ENCODE measurements around the gene SLFN14.

- TF ChIP-seq POLR2A (IDR thresholded peaks at IDR 0.05) (no peak), POLR2AphosphoS5 (IDR thresholded peaks at IDR 0.05) (no peak)
- TF ChIP-seq, protein P1, sequence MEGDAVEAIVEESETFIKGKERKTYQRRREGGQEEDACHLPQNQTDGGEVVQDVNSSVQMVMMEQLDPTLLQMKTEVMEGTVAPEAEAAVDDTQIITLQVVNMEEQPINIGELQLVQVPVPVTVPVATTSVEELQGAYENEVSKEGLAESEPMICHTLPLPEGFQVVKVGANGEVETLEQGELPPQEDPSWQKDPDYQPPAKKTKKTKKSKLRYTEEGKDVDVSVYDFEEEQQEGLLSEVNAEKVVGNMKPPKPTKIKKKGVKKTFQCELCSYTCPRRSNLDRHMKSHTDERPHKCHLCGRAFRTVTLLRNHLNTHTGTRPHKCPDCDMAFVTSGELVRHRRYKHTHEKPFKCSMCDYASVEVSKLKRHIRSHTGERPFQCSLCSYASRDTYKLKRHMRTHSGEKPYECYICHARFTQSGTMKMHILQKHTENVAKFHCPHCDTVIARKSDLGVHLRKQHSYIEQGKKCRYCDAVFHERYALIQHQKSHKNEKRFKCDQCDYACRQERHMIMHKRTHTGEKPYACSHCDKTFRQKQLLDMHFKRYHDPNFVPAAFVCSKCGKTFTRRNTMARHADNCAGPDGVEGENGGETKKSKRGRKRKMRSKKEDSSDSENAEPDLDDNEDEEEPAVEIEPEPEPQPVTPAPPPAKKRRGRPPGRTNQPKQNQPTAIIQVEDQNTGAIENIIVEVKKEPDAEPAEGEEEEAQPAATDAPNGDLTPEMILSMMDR (IDR thresholded peaks at IDR 0.05), result no peak
These were observed 15.1 kb upstream of the SLFN14 start for GRCh38 chr17:35575759-35576158.

Measured in breast epithelium (tissue), 3 donors.